ENCODE data around the gene C2CD5. TPM values are rescaled to one million over a fixed set of nuclear protein-coding genes. Genes with fewer than 3 reads are reported as not detected.

C2CD5 gene
- 46.3 and 47.1 TPM in 2 replicates for total RNA-seq
- long read RNA-seq, full-length matches to known transcripts, result 12 of 45 reads
- long read RNA-seq, partial matches to known transcripts, result 21 of 45 reads
- long read RNA-seq, other reads (novel, unspliced or antisense), result 12 of 45 reads

GRCh38 chr12:22544038-22544979, at the start of gene C2CD5:
C2CD5 (minus strand) TSS chr12:22544542; CDS start chr12:22544150, 392 bp downstream.
- Mint-ChIP-seq H3K4me3 (peak within 1 kb of the TSS; percentile 93), H3K4me1 (peaks cover 35% of the 10 kb centered on the region), H3K36me3 (ENCODE audit: low read depth) (peaks cover 14% of the 10 kb centered on the region), H3K27ac (ENCODE audit: unreplicated experiment) (peak within 1 kb of the TSS; percentile 98), H3K9me3 (peaks cover 3% of the 10 kb centered on the region), H3K27me3 (ENCODE audit: low read depth) (no peaks in the 10 kb centered on the region)
- DNase-seq (ENCODE audit: low read depth, low spot score), result peak; percentile 92
- peak; percentile 46 for TF ChIP-seq CTCF (conservative IDR thresholded peaks at IDR 0.05)

- no peak overlapping the region for H3K4me3 Mint-ChIP-seq
- no peak overlapping the region for H3K27ac Mint-ChIP-seq (ENCODE audit: unreplicated experiment)
- TF ChIP-seq CTCF (conservative IDR thresholded peaks at IDR 0.05), result no peak
- H3K36me3 Mint-ChIP-seq (ENCODE audit: low read depth), result no peaks in the 10 kb centered on the region
- DNase-seq (ENCODE audit: low read depth, low spot score), result no peak
- no peaks in the 10 kb centered on the region for H3K27me3 Mint-ChIP-seq (ENCODE audit: low read depth)
- no peaks in the 10 kb centered on the region for H3K9me3 Mint-ChIP-seq
- H3K4me1 Mint-ChIP-seq, result peaks cover under 1% of the 10 kb centered on the region
Measured at GRCh38 chr12:22593864-22594263, 49.5 kb upstream of the C2CD5 start.

GRCh38 chr12:22588817-22589216, 44.5 kb upstream of the C2CD5 start:
- no peak overlapping the region for H3K27ac Mint-ChIP-seq (ENCODE audit: unreplicated experiment)
- no peaks in the 10 kb centered on the region for H3K27me3 Mint-ChIP-seq (ENCODE audit: low read depth)
- no peak for DNase-seq (ENCODE audit: low read depth, low spot score)
- H3K4me1 Mint-ChIP-seq, result peaks cover 3% of the 10 kb centered on the region
- no peak for TF ChIP-seq CTCF (conservative IDR thresholded peaks at IDR 0.05)
- no peaks in the 10 kb centered on the region for H3K9me3 Mint-ChIP-seq
- H3K36me3 Mint-ChIP-seq (ENCODE audit: low read depth), result no peaks in the 10 kb centered on the region
- H3K4me3 Mint-ChIP-seq, result no peak overlapping the region

GRCh38 chr12:22578328-22578727, 34.0 kb upstream of the C2CD5 start:
- H3K27ac Mint-ChIP-seq (ENCODE audit: unreplicated experiment), result no peak overlapping the region
- no peaks in the 10 kb centered on the region for H3K27me3 Mint-ChIP-seq (ENCODE audit: low read depth)
- no peaks in the 10 kb centered on the region for H3K9me3 Mint-ChIP-seq
- no peaks in the 10 kb centered on the region for H3K36me3 Mint-ChIP-seq (ENCODE audit: low read depth)
- no peaks in the 10 kb centered on the region for H3K4me1 Mint-ChIP-seq
- DNase-seq (ENCODE audit: low read depth, low spot score), result no peak
- TF ChIP-seq CTCF (conservative IDR thresholded peaks at IDR 0.05), result no peak
- H3K4me3 Mint-ChIP-seq, result no peak overlapping the region

- Mint-ChIP-seq H3K27me3 (ENCODE audit: low read depth) (no peaks in the 10 kb centered on the region), H3K4me3 (no peak overlapping the region), H3K4me1 (no peaks in the 10 kb centered on the region), H3K27ac (ENCODE audit: unreplicated experiment) (no peak overlapping the region), H3K36me3 (ENCODE audit: low read depth) (no peaks in the 10 kb centered on the region), H3K9me3 (no peaks in the 10 kb centered on the region)
- TF ChIP-seq CTCF (conservative IDR thresholded peaks at IDR 0.05), result no peak
- DNase-seq (ENCODE audit: low read depth, low spot score), result no peak
Measured at GRCh38 chr12:22577667-22578066, 33.3 kb upstream of the C2CD5 start.

Data from neural crest cell (in vitro differentiated cells).